HG03571 (cell line): ENCODE measurements around the gene CEP131.

ENCODE experiments used
- ATAC-seq: cut with Tn5 transposase; IDR thresholded peaks from one replicate; pipeline ENCODE4 v1.9.1; 2021; ENCODE audit not compliant: unreplicated experiment

The CEP131 gene

DNA sequence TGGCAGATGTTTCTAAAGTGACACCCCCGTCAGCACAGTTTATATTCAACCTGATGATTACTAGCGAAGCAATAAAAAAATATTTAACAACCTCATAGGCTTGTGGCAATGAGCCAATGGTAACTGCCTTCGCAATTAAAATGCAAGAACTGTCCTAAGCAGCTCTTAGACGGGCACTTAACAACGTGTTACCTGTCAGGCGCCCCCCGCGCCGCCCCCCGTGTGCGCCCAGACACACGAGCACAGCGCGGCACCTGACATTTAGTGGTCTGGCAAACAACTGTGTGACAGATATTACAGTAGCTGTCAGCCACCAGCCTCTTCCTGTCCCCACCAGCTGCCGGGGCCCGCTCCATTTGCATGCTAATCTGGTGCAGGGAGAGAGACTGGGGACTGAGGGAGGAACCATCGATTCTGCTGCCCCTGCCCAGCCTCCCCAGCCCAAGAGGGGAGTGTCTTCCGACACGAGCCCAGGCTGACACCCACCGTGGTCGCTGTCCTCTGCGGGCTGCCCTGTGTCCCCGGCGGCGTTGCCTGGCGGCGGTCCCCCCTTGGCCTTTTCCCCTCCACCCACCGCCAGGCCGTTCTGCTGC is 29.0 kb upstream of the CEP131 start:
- no peak for ATAC-seq

DNA sequence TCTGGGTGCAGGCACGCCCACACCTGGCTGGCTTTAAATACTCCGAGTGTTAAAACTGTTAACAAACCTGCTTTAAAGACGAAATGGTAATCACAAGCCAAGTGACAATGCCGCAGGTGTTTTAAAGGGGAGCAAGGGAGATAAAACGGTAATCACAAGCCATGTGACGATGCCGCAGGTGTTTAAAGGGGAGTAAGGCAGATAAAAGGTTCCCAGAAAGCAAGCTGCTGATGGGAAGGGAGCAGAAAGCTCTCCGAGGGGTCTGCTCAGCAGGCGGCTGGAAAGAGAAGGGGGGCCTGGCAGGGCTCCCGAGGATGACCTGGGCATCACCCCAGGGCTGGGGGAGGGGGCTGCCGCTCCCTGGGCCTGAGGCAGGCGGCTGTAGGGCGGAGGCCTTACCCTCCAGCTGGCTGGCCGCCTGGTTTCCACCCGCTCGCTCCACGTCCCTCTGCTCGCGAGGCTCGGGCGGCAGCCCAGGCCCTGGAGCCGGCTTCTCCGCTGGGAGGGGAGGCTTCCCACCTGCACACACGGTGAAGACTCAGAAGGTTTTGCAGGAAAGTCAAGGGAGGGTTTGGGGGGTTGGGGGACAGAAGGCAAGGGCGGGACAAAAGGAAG is 28.4 kb upstream of the CEP131 start:
- ATAC-seq, result no peak

DNA sequence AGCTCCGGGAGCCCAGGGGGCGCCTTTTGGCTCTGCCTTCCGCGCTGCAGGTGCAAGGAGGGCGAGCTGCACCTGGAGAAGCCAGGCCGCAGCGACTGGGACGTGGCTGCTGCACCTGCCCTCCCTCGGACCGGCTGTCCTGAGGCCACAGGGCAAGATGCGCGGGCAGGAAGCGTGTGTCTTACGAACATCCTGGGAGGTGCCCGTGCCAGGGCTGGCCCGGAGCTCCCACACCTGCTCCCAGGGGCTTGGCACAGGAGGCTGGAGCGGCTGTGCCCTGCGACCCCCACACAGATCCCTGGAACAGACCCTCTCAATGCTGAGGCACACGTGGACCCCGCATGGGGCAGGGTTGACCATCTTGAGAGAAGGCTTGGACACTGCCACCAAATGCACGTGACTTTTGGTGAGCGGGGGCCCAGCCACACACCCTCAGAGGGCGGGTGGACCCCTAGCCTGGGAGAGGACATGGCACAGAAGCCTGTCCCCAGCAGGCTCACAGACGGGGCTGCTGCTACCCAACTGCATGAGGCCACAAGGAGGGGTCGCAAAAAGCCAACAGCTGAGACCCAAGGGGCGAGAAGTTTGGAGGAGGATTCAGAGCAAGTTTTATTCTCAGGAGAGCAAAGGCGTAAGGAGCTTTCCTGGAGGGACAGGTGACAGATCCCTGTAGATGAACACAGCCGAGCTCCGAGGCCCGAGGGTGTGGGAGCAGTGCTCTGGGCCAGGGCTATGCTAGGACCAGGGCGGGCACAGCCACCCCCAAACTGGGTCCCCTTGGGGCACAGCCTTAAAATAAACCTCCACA is 27.7 kb upstream of the CEP131 start:
- no peak for ATAC-seq

DNA sequence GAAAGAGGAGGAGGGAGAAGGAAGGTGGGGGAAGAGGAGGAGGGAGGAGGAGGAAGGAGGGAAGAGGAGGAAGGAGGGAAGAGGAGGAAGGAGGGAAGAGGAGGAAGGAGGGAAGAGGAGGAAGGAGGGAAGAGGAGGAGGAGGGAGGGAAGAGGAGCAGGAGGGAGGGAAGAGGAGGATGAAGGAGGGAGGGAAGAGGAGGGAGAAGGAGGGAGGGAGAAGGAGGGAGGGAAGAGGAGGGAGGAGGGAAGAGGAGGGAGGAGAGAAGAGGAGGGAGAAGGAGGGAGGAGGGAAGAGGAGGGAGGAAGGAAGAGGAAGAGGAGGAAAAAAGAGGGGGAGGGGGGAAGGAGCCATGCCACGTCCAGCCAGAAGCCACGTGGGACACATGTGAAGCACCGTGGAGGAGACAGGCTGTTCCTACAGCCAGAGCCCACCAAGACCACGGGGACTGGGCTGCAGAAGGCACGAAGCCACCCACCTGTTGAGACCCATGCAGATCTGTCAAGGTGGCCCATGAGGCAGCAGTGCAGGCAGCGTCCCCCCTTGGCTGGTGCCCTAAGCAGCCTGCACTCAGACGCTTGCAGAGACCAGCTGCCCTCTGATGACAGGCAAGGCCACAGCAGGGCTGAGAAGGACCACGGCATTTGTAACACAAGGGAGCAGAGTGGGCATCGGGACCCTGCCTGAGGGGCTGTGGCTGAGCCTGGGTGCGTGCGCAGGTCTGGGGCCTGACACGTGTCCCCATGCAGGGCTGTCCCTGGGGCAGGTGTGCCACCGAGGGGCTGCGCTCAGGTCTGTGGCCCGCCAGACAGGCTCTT is 26.7 kb upstream of the CEP131 start:
- no peak for ATAC-seq

DNA sequence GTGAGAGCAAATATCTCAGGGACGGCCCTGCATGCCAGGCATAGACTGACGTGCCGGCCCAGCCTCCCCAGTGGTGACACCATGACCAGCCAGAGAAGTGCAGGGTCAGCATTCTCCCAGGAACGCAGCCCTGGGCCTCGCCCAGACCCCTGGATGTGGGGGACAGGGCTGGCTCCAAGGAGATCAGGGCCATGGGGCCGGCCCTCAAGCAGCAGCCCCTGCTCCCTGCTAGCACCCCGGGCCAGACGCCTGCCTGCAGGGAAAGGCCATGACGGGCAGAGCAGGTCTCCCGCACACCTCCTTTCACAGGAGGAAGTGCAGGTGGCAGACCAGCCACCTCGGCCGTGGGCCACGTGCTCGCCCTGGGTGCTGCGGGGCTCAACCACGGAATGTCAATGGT is 25.9 kb upstream of the CEP131 start:
- no peak for ATAC-seq

DNA sequence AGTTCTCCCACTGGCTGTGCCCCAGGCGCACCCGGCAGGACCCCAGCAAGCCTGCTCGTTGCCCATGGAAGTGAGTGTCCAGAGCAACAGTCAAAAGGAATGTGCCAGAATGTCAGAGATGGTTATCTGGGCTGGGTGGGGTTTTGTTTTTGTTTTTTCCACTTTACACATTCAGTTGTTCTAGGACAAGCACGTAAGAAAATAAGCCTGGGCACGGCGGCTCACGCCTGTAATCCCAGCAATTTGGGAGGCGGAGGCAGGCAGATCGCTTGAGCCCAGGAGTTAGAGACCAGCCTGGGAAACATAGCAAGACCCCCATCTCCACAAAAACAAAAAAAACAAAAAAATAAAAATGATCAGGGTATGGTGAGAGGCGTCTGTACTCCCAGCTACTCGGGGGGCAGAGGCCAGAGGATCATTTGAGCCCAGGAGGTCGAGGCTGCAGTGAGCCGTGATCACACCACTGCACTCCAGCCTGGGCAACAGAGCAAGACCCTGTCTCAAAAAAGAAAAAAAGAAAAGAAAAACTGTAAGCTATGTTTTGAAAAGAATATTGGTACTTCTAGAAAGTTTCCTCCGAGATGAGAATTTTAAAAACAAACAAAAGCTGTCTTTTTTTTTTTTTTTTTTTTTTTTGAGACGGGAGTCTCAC is 24.7 kb upstream of the CEP131 start:
- ATAC-seq, result no peak

DNA sequence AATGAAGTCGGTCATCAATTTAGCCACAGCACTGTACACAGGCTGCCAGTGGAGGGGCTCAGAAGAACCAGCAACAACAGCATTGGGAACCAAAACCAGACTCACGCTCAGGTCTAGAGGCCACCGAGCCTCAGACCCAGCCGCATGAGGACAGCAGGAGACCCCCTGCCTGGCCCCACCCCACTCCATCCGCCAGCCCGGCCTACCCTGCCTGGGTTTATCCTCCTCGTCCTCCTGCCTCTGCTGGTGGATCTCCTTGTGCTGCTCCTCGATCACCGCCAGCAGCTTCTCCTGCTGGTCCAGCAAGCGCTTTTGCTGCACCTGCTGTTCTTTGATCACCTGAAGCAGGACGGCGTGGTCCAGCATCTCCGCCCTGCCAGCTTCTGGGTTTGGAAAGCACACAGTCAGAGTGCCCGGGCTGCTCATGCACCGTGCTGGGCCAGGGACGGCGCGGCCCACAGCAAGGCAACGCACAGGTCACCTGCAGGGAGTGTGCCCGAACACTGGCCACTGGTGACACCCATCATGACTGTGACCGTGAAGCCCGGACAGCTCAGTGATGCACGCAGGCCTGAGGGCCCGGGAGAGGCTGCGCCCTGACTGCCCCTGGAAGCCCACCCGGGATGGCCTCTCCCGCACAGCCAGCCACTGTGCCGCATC is 24.0 kb upstream of the CEP131 start:
- no peak for ATAC-seq

DNA sequence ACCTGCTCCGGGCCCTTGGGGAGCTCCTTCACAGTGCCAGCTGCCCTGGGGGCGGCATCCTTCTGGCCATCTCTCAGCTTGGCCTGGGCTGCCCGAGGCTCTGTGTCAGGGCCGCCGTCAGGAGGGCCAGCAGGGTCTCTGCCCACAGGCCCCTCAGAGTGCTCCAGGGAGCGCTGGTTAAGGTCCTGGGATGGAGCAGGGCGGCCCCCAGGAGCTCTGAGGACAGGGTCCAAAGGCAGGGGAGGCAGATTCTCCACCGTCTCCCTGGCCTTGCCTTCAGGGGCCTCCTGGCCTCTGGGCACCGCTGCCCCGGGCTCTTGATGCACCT is 23.5 kb upstream of the CEP131 start:
- ATAC-seq, result no peak

DNA sequence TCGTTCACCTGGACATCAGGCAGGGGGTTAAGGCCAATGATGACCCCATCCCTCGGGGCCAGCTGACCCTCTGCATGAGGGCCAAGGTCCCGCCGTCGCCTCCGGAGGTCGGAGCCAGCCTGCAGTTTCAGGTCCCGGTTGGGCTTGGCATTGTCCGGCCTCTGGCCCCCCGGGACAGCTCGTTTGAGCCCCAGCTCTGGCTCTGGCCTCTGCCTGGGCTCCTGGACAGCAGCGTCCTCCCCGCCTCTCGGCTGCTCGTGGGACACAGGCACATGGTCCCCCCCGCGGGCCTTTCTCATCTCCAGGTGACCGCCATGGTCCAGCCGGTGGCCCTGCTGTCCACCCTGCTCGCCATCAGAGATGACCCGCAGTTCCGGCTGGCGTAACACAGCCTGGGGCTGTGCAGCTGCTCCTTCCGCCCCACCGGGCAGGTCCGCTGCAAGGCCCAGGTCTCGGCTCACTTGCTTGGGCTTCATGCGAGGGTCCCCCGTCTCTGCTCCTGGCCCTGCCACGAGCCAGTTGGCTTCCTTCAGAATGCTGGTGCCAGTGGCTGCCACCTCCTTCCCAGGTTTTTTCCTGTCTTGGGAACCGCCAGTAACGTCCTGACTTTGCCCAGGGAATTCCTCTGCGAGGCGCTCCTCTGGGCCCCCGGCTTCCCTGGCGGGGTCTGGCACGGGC is 23.0 kb upstream of the CEP131 start:
- ATAC-seq, result no peak

DNA sequence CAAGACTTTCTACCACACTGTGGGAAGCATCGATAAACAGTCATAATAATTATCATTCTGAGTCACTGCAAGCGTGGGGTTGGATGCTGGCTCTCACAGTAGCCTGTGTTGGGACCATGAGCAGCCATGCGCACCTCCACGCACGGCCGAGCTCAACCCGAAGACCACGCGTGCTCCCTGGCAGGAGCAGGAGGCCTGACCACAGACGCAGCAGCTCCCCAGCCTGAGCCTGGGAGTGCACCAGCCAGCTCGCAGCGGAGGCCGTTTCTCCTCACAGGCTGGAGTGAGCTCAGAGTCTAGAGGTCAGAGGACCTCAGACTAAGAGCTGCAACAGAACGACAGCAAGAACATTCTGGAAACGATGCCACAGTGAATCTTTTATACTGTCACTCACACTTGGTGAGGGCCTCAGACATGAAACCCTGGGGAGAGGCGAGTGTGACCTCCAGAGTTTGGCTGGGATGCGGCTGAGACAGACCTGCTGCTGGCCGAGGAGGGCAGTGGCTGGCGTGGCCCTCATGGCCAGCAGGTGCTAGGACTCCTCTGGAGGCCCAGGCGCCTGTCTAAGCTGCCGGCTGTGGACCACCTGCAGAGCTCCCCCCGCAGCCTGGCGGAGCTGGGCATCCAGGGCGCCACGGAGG is 22.4 kb upstream of the CEP131 start:
- no peak for ATAC-seq

DNA sequence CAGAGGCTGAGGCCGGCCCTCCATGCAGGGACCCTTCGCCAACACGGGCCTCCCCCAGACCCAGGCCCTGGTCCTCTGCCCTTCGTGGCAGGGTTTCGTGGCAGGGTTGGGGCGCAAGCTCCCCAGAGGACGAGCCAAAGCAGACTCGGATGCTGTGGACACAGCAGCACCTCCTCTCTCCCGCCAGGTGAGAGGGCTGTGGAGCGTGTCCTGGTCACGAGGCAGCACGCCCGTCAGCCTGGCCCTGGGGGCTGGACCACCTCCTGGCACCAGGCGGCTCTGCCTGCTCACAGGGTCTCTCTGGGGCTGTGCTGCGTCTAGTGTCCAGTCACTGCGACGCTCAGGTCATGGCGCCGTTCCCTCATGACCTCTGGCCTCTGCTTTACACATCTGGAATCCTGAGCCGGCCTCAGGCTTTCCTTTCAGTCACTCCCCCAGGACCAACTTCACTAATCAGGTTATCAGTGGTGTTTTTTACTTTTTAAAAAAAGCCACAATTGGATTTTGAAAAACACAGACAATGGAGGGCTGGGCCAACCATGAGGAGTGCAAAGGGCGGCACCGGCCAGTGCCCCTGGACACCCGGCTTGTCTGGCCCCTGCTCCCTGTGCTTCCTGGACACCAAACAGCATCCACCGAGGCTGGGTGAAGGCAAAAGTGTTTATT is 21.7 kb upstream of the CEP131 start:
- no peak for ATAC-seq

DNA sequence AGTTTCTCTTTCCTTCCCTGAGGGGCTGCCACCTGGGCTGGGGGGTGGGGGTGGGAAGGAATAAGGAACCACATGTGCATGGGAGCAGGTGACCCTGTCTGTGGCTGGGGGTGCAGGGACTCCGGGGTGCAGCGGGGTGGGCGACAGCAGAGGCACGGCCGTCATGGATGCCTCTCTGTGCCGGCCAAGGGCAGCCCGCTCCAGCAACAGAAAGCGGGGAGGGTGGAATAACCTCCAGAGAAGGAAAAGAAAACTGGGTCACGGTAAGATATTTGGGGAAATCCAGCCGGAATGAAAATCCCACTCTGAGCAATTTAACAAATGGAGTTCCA is 20.5 kb upstream of the CEP131 start:
- no peak for ATAC-seq

DNA sequence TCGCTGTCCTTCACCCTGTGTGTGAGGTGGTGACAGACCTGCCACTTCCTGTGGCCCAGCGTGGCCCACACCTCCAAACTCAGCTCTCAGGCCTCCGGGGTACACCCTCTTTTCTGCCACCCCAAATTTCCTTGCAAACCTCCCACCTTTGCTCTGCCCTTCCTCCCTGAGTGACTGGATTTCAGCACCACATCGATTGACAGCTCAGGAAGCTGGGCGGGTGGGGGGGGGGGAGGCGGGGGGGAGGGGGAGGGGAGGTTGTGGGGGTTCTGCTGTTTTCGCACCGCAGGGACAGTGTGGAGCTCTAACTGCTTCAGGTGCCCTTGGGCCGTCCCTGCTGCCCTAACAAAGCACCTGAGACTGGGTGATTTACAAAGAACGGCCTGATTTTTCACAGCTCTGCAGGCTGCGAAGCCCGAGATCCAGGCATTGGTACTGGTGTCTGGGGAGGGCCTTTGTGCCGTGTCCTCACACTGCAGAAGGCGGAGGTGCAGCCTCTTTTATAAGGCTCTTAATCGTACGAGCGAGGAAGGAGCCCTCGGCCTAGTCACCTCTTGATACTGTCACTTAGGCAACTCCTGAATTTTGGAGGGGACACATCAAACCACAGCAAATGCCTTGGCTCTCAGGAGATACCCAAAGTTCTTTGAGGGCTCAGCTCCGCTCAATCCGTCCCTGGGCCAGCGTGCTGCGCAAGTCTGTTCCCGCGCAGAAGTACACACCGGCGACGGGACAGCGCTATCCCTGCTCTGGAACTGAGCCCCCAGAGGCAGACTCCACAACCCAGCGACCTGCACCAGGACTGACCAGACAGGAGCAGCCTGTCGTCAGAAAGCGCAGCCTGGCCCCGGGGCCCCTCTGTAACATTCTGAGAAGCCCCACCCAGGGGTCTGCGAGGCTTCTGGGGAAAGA is 19.9 kb upstream of the CEP131 start:
- ATAC-seq, result no peak

DNA sequence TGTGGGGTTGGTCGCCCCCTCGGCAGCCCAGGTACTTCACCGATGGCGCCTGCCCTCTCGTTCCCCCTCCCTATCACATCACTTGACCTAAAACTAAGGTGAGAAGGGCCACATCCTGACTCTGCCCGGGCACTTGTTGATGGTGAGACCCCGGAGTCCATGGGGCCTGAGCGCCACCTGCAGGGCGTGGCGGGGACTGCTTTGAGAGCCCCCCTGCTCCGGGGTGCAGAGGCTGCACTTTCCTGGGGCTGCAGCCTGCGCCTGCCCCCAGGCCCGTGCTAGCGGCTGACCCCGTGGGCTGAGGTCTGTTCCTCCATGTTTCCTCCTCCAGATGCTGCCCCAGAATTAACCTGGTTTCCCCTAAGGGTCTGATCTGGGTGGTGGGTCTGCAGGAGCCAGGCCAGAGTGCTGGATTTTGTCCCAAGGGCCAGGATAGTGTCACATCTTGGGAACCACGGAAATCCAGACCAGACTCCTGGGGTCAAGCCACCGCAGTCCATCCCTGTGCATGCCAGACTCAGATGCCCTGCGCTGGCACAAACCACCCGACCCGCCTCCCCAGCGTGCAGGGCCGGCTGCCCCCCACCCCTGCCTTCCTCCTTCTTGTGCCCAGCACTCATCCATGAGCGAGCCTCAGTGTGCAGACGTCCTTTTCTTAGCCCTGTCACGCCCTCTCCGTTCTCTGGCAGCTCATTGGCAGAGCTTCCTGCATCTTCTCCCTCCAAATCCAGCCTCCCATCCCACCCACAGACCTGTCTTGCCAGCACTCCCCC is 19.1 kb upstream of the CEP131 start:
- no peak for ATAC-seq

DNA sequence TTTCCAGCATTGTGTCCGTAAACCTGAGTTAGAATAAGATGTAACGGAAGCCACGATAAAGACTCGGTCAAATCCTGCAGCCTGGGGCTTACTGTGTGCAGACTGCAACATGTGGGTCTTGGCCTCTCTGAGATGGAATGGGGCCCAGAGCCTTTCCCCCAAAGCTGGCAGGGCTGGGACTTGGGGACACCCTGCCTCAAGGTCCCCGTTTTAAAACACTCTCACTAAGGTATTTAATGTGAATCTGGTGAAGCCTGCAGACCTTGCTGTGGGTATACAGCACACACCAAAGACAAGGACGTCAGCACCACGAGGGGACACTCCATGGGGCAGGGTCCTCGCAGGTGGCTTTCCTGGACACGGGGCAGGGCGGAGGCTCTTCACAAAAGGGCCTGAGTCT is 18.4 kb upstream of the CEP131 start:
- no peak for ATAC-seq

DNA sequence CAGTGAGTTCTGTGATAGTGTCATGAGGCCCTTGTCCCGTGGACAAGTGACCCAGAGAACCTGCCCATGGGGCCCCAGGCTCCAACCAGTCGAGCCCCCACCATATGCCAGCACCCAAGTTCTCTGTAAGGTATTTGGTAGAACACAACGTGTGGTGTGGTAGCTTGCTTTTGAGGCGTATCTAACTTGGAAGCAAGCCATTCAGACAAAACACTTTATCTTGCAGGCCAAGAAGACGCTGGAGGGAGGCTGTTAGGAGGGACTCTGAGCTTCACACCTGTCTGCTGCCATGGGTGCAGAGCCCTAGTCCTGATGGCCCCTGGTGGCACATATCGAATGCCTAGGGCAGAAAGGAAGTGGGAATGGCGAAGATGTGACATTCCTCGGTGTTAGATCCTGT is 18.0 kb upstream of the CEP131 start:
- no peak for ATAC-seq

DNA sequence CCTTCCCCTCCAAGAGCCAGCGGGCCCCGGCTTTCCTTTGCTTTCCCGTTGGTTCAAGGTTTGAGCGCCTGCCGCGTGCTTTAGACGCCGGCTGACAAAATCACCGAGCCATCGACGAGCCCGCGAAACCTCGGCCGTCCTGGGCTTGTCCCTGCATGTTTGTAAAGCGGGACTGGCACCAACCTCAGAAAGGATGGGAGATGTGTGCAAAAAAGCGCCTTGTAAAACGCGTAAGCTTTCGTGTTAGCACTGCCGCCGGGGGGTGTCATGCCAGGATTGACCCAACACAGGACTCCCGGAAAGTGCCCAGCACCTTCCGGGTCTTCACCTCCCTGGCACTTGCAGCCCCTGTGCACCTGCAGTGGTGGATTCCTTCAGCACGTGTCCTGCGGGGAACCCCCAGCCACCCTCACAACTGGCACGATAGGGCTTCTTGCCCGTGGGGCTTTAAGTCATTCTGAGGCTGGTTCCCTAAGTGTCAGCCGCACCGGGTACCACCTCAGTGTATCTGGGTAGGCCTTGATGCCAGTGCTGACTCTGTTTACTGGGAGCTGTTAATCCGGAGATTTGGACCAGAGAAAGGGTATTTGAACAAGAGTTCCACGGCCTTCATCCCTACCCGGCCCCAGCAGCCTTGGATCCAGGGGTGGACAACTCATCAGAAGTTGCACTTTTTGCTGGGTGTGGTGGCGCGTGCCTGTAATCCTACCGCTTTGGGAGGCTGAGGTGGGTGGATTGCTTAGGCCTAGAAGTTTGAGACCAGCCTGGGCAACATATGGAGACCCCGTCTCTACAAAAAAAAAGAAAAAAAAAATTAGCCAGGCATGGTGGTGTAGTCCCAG is 17.2 kb upstream of the CEP131 start:
- no peak for ATAC-seq
